Measurements from ENCODE around the gene STMN1. TPM values are rescaled to one million over a fixed set of nuclear protein-coding genes. Genes with fewer than 3 reads are reported as not detected.

The STMN1 gene
- total RNA-seq, 1 experiment from 2014 or later: 253 TPM

GRCh38 chr1:25922056-25922970 is 16.1 kb upstream of the STMN1 start:
- peak; percentile 67 for DNase-seq (ENCODE audit: low read depth)

GRCh38 chr1:25918615-25919014 is 12.4 kb upstream of the STMN1 start:
- DNase-seq (ENCODE audit: low read depth): no peak

GRCh38 chr1:25917996-25918395 is 11.8 kb upstream of the STMN1 start:
- DNase-seq (ENCODE audit: low read depth): peak; percentile 84

- DNase-seq (ENCODE audit: low read depth): no peak
Measured at GRCh38 chr1:25916460-25916859, 10.2 kb upstream of the STMN1 start.

GRCh38 chr1:25914074-25914995 is 8.1 kb upstream of the STMN1 start:
- no peak for DNase-seq (ENCODE audit: low read depth)

GRCh38 chr1:25913206-25913605 is 7.0 kb upstream of the STMN1 start:
- no peak for DNase-seq (ENCODE audit: low read depth)

GRCh38 chr1:25912076-25912831 is 6.0 kb upstream of the STMN1 start:
- DNase-seq (ENCODE audit: low read depth): peak; percentile 52

- DNase-seq (ENCODE audit: low read depth): no peak
Measured at GRCh38 chr1:25911162-25911561, 4.9 kb upstream of the STMN1 start.

- no peak for DNase-seq (ENCODE audit: low read depth)
Measured at GRCh38 chr1:25909040-25909439, 2.8 kb upstream of the STMN1 start.

- no peak for DNase-seq (ENCODE audit: low read depth)
Measured at GRCh38 chr1:25908161-25908560, 1.9 kb upstream of the STMN1 start.

GRCh38 chr1:25907601-25908000 is 1.4 kb upstream of the STMN1 start:
- DNase-seq (ENCODE audit: low read depth): no peak

GRCh38 chr1:25906644-25907300 is 553 bp upstream of the STMN1 start:
- no peak for DNase-seq (ENCODE audit: low read depth)

- peak; percentile 92 for DNase-seq (ENCODE audit: low read depth)
Measured at GRCh38 chr1:25904943-25905679, 1.1 kb downstream of the STMN1 start.

GRCh38 chr1:25903986-25904385 is 2.2 kb downstream of the STMN1 start:
- no peak for DNase-seq (ENCODE audit: low read depth)

GRCh38 chr1:25902462-25902861 is 3.8 kb downstream of the STMN1 start:
- no peak for DNase-seq (ENCODE audit: low read depth)

- DNase-seq (ENCODE audit: low read depth): no peak
Measured at GRCh38 chr1:25900219-25900618, 6.0 kb downstream of the STMN1 start.

GRCh38 chr1:25899792-25900191 is 6.4 kb downstream of the STMN1 start:
- no peak for DNase-seq (ENCODE audit: low read depth)

GRCh38 chr1:25898223-25899015 is 7.8 kb downstream of the STMN1 start:
- DNase-seq (ENCODE audit: low read depth): no peak

GRCh38 chr1:25897754-25898153 is 8.5 kb downstream of the STMN1 start:
- no peak for DNase-seq (ENCODE audit: low read depth)

GRCh38 chr1:25896266-25896665 is 10.0 kb downstream of the STMN1 start:
- no peak for DNase-seq (ENCODE audit: low read depth)

Data from LHCN-M2 (cell line).